Activated CD8-positive, alpha-beta memory T cell treated with anti-CD3 and anti-CD28 coated beads for 36 hours (primary cell): ENCODE data around the gene SLC25A21. TPM values are rescaled to one million over a fixed set of nuclear protein-coding genes. Genes with fewer than 3 reads are reported as not detected.
"Not testable (repeated sequence)": the region's sequence is repeated elsewhere in the genome, so short reads cannot be mapped to it uniquely, and the experiment has no call there.

Experiments
- CTCF ChIA-PET: fragments of 350-600 bp; sonication (Branson Sonifier 250); formaldehyde crosslinking; loops from one replicate; lab custom pipeline; 2021; ENCODE audit warnings: antibody characterized with exemption; lab: Charles Lee
- POLR2A ChIA-PET: fragments of 350-600 bp; sonication (Branson Sonifier 250); formaldehyde crosslinking; loops from one replicate; lab custom pipeline; 2021; ENCODE audit warnings: antibody characterized with exemption; lab: Charles Lee
- total RNA-seq, 2 experiments: library from RNA; stranded (reverse); gene quantifications; one replicate each; pipeline ENCODE4 v1.2.3, GENCODE V29; 2021

Gene SLC25A21
- total RNA-seq, 2 experiments from 2014 or later: not detected

DNA sequence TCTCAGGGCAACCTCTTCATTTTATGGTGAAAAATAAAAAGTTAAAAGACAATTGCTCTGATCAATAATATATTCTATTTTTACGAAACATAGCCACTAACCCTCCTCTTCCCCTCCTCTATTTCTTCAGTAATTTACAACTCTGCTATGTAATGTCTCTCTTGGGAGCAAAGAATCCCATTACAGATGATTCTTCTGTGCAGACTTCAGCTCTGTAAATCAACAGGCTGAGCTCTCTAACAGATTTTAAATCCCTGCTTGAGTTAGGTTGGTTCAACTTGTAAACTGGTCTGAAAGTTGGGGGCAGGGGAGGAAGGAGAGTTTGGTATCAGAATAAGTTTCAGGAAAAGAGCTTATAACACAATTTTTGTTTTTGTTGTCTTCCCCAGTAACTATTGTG is 151.0 kb downstream of the SLC25A21 start:
- ChIA-PET CTCF (no interaction called here), POLR2A (no interaction called here)

DNA sequence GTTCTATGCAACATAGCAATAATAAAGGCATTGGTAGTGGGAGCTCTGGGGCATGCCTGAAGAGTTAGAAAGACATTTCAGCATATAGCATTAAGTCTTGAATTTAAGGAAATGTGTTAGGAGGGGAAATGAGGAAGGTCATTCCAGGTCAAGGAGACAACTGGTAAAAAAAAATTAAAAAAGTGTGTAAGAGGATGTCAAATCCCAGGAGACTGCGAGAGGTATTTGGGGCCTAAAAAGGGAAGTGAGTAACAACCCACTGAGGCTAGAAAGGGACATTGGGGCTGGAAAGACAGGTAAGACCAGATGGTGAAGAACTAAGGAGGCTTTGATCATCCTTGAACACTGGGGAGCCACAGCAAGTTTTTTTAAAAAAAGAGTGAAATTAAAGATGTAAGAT is 152.9 kb downstream of the SLC25A21 start:
- ChIA-PET CTCF (no interaction called here), POLR2A (no interaction called here)

DNA sequence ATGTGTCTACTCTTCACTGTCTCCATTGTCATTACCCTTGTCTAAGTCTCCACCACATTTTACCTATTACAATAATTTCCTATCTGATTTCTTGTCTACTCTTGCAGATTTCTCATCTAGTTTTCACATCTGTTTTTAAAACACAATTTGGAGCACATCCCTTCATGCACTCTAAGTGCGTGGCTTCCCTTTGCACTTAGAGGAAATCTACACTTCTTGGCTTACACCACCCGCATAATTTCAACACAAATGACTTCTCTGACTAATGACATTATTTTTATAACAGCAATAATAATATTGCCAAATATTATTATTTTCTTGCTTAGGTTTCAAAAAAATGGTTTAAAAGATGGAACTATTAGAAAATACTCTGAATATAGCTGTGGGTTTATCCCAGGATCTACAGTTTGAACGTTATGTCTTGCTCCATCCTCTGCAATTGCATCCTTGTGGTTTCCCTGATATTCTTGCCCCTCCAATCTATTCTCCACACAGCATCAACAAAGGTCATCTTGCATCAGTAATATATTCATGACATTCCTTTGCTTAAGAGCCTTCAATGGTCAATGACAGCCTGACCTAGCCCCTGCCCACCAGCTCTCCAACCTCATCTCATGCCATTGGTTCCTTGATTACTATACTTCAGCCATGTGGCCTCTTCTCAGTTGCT is 153.7 kb downstream of the SLC25A21 start:
- CTCF ChIA-PET: no interaction called here
- POLR2A ChIA-PET: no interaction called here

DNA sequence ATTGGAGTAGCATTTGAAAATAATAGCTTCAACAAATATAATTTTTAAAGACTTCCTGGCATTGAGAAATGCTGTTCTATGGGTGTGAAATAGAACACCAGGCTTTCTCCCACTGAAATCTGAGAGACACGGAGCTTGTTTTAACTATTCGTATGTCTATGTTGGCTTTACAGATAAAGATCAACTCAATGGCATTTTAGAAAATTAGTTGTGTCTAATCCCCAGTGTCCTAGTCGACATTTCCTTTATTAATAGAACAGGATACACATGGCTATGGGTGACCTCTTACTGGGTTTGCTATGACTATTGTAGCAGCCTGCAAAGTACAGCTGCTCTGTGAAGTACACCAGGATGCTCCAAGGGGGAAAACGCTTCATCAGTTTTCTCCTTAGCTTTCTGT is 159.3 kb downstream of the SLC25A21 start:
- ChIA-PET POLR2A (no interaction called here), CTCF (no interaction called here)

DNA sequence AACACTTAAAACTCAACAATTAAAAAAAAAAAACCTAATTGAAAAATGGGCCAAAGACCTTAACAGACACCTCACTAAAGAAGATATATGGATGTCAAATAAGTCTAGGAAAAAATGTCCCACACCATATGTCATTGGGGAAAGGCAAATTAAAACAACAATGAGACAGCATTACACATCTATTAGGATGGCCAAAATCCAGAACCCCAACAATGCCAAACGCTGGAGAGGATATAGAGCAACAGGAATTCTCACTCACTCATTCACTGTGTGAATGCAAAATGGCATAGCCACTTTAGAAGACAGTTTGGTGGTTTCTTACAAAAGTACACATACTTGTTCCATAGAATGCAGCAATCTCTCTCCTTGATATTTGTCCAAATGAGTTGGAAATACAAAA is 173.7 kb downstream of the SLC25A21 start:
- ChIA-PET POLR2A (no interaction called here), CTCF (no interaction called here)

DNA sequence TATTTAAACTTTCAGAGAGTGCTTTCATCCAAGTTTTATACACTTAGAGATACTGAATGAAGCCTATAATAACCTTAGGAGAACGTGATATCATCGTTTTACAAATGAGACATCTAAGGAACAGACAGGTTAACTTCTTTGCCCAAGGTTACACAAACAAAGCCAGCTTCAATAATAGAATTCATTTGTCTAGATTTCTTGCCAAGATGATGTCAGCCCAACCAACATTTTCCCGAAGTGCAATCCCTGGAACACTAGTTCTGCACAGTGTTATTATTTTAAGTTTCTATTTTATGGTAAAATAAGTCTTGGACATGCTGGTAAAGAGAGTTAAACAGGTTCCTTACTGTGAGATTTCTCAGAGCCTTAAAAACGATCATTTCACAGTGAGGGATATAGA is 174.6 kb downstream of the SLC25A21 start:
- CTCF ChIA-PET: no interaction called here
- POLR2A ChIA-PET: no interaction called here

DNA sequence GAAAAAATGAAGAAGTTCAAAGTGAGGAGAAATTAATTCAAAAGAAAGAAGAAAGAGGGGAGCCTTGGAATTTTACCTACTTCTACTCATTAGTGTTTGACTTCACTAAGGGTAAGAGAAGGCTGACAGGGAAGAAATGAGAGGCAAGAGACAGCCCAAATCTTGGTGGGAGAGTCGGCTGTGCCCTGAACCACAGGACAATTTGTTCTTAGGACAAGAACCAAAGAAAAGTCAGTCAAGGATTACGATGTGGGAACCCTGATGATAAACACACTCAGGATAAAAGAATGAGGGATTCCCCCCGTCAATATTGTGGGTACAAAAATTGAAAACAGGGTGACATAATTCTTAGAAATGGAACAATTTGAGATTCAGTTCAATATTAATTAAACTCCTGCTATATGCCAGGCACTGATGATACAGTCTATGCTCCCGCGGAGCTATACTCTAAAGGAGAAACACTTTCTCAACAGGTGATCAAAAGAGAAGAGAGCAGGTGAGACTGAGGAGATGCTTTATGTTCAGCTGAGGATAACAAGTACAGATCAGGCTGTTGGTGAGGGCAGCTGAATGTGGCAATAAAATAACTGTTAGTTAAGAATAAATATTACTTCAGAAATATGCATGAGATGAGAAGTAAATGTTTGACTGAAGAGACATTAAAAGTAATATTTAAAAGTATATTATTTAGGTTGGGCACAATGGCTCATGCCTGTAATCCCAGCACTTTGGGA is 175.4 kb downstream of the SLC25A21 start:
- ChIA-PET CTCF (no interaction called here), POLR2A (no interaction called here)

DNA sequence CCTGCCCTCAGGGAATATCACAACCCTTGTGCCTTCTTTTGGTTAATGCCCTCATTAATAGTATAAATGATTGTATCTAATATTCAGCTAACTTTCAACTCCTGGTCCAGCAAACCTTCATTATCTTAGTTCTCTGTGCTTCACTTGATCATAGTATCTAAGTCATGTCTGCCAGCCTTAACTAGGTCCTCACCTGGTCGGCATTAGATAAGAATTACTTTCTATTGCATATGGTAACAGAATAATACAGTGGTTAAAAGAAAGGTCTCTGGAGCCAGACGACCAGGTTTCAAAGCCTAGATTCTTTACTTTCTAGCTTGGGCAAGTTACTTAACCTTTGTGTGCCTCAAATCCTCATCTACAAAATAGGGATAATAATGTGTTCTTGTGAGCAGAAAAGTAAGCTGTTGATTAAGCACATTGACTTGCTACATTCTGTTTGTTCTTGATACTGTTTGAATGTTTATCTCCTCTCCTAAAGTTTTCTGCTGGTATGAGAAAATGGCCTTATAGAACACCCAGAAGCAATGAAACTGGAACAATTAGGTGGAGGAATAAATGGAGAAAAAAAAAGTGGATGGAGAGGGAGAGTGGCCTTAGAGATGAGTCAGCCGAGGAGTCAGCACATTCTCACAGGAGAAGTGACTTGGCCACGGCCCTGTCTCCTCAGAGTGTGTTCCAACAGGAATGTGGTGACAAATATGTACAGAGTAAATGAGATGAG is 176.1 kb downstream of the SLC25A21 start:
- ChIA-PET POLR2A (no interaction called here), CTCF (no interaction called here)

DNA sequence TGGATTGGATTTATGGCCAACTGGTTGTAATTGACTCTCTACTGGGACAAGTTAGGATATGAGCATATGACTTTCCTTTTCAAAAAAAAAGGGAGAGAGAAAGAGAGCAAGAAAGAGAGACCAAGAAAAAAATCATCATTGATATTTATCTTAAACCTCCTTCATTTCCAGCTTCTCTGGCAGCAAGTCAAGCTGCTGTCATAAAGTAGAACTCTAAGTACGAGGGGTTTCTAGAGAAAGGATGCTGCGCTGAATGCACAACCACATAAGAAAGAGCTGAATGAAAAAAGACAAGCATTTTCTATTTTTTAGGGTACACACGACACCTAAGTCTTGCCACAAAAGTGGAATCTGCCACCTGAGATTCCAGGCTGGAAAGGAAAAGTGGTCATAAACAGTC is 182.6 kb downstream of the SLC25A21 start:
- ChIA-PET POLR2A (no interaction called here), CTCF (no interaction called here)

DNA sequence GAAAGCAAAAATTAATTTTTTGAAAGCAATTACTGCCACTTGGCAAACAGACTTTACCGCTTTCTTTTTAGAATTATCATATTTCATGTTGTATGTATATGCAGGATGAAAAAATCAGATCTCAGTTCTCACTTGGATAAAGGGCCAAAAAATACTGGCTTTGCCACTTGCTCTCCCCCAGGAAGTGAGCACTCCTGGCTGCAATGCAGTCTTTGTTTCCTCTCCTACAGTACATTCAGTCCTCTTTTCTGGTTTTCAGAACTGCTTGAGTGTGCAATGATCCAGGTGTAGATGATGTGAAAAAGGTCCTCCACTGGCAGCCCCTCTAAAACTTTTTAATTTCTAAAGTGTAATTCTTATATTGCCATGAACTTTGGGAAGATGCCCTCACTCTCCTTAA is 183.4 kb downstream of the SLC25A21 start:
- POLR2A ChIA-PET: no interaction called here
- CTCF ChIA-PET: no interaction called here

DNA sequence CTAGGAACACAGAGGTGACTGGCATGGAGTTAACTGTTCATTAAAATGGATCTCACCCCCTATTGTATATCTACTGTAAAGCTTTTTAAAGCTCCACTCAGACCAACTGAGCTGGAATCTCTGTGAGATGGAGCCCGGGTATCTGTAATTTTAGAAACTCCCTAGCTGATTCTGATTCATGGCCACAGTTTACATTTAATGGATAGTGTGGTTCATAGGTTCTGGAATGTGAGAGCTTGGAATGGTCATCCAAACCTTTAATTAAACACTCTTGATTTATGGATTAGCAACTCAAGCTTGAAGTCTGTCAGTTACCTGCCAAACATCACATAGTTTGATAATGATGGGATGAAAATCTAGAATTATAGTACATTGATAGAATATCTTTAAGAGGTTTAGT is 183.8 kb downstream of the SLC25A21 start:
- ChIA-PET CTCF (no interaction called here), POLR2A (no interaction called here)

DNA sequence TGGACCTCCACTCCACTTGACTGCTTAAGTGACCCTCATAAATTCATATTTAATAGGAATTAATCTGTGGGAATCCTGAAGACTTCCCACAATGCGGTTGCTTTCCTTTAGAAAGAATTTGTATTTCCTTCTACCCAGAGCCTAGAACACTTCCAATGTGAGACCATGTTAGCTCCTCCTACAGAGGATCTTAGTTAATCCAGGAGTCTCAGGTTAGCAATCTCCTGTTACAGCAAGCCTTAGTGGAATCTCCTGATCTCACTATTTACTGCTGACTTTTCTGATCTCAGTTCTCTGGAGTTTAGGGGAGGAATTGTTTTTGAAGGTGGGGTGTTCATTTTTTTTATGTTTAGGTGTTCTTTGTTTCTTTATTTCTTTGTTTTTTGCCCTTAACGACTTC is 186.0 kb downstream of the SLC25A21 start:
- ChIA-PET POLR2A (no interaction called here), CTCF (no interaction called here)

DNA sequence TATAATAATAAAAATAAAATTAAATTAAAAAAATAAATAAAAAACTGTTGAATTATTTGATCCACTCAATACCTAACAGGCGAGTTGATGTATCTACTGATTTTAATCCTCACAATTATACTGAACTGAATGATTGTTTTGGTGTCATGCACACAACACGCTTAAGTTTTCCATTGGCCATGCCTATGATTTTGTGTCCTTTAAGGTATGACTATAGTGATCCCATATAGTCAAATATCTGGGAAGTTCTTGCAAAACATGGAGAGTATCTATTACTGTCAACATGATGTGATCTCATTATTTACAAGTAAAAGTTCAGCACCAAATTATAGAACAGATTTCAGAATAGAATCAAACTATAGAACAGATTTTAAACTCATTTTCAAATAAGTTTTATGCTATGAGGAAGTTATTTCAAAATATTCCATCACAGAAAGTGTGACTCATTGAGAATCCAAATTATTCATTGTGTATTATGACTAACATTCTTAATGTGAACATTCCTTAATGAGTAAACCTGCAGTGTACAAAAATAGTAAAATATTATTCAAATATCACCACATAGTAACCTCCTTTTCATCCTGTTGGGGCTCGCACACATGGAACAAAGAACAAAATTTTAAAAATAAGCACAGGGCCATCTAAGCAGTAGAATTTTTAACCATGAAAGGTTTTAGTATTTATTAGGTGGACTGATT is 190.4 kb downstream of the SLC25A21 start:
- POLR2A ChIA-PET: no interaction called here
- CTCF ChIA-PET: no interaction called here

DNA sequence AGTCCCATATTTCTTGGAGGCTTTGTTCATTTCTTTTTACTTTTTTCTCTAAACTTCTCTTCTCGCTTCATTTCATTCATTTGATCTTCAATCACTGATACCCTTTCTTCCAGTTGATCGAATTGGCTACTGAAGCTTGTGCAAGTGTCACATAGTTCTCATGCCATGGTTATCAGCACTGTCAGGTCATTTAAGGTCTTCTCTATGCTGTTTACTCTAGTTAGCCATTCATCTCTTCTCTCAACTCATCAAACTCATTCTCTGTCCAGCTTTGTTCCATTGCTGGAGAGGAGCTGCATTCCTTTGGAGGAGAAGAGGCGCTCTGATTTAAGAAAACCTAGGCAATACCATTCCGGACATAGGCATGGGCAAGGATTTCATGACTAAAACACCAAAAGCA is 192.0 kb downstream of the SLC25A21 start:
- POLR2A ChIA-PET, CTCF ChIA-PET: not testable (repeated sequence)

DNA sequence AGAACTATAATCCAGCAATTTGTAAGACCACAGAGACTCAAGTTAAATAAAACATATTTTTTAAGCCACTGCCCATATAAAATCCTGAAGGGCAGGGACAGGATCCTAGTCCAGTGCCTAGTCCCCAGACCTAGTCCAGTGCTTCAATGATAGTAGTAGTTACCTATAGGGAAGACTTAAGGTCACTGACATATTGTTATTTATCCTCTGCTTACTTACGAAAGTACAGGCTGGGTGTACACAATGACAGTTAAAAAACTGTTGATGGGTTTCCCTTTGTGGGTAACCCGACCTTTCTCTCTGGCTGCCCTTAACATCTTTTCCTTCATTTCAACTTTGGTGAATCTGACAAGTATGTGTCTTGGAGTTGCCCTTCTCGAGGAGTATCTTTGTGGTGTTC is 192.5 kb downstream of the SLC25A21 start:
- POLR2A ChIA-PET: no interaction called here
- CTCF ChIA-PET: no interaction called here

DNA sequence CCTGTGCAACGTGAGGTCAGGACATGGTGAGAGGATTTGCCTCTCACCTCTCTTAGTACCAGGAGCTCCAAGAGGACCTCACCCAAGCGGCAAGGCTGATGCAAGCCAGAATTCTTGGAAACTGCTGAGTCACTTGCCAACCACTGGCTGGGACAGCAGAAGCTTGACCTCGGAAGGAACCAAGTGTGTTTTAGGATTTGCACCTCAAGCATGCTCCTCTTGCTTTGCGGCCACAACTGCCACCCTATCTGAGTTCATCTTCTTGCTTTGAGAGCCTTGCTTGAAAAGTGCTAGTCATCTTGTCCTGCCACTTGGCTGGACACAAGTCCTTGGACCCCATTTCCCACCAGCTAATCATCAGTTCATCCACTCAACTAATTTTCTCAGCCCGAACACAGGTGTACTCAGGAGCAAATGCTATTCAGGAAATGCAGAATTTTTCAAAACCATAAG is 195.8 kb downstream of the SLC25A21 start:
- CTCF ChIA-PET: no interaction called here
- POLR2A ChIA-PET: no interaction called here

DNA sequence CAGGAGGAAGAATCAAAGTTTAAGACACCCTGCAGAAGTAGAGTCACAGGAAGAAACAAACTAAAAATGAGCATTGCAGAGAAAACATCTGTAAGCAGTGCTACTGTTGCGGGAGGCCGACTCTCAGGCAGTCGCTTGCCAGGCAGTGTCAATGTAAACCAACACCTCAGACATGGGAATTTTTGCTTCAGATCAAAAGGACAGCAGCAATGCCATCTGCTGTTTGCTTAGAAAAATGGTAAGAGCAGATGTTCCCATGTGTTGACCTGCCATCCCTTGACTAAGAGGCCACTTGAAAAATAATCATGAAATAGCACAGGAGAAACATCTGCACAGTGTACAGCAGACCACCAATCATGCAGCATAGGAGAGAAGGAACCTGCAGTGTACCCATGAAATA is 196.6 kb downstream of the SLC25A21 start:
- POLR2A ChIA-PET: no interaction called here

DNA sequence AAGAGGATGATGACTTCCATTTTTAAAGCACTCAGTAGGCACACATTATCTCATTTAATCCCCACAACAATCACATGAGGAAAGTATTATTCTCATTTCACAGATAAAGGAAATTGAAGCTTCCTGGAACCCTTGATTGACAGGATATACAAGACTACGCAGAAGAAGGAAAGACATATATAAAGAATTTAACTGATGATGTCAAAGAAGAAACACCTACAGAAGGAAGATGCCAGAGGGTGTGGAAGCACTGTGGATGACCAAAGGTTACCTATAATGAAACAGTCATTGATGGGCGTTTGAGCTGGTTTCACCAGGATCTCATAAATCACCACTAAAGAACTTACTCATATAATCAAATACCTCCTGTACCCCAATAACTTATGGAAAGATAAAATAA is 197.4 kb downstream of the SLC25A21 start:
- ChIA-PET POLR2A (no interaction called here), CTCF (no interaction called here)

More for the DNA sequence above, 196.6 kb downstream of the SLC25A21 start:
- CTCF ChIA-PET: no interaction called here

DNA sequence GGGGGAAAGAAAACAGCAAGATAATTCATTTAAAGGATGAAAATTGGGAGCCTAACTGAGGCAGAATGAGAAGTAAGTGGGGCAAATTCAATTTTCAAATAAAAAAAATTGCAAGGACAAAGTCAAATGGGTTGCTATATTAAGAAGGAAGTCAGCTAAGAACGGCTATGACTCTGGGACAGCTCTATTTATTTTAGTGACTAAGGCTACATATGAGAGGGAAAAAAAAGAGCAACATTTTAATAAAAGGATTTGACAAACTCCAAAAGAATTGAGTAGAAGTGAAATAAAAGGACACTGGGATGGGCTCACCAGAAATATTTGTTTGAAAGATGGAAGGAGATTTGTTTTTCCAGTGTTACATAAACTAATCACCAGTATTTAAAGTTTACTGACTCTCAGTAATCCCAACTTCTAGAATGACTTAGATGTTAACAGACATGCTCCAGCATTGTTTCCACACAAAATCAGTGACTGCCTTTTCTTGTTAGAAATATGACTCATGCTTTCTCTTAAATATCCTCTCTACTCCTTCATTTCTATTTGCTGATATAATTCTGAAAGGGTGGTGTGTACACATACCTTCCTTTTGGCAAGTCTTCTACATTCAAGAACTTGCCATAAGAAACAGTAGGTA is 198.5 kb downstream of the SLC25A21 start:
- CTCF ChIA-PET: no interaction called here
- POLR2A ChIA-PET: no interaction called here
